Measurements from ENCODE around the gene ARMC7.
"Not testable (repeated sequence)": the region's sequence is repeated elsewhere in the genome, so short reads cannot be mapped to it uniquely, and the experiment has no call there.

ARMC7 gene

GRCh38 chr17:75130059-75130631, 20.4 kb downstream of the ARMC7 start:
- DNase-seq: no peak

DNA sequence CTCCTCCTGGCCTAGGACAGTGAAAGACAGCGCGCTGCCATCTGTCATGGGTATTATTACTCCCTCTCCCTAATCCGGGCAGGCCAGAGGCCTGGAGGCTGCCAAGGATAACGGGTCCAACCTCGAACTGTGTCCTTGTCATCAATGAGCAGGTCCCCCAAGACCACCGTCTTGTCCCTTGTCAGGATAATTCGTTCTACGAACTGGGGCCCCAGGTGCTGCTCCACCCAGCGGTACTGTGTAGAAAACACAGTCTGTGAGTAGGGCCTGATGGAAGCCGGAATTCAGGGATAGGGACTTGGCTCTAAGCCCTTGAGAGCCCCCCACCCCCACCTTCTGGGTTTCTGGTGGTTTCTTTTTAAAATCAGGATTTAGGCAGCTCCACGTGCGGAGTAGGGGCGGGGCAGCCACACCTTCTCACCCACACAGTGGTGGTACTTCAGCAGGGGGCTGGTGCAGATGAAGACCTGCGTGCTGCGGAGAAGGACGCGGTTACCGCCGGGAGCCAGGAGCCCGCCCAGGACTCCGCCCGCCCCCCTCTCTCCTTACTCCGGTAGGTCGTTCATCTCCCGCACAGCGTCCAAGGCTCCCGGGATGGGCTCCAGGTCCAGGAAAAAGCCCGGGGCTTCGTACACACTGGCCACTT, 21.0 kb downstream of the ARMC7 start:
- no peak for DNase-seq

- DNase-seq: peak; percentile 91
These were observed 21.7 kb downstream of the ARMC7 start, which contains the start of gene NT5C for GRCh38 chr17:75131278-75132017. Gene NT5C, minus strand, starts transcription at chr17:75131742. Its CDS starts 35 bp downstream, at chr17:75131707.

GRCh38 chr17:75132018-75133000, 22.5 kb downstream of the ARMC7 start:
- DNase-seq: not testable (repeated sequence)

GRCh38 chr17:75133001-75133400, 23.2 kb downstream of the ARMC7 start:
- no peak for DNase-seq

- not testable (repeated sequence) for DNase-seq
These were observed 24.0 kb downstream of the ARMC7 start for GRCh38 chr17:75133607-75134347.

DNA sequence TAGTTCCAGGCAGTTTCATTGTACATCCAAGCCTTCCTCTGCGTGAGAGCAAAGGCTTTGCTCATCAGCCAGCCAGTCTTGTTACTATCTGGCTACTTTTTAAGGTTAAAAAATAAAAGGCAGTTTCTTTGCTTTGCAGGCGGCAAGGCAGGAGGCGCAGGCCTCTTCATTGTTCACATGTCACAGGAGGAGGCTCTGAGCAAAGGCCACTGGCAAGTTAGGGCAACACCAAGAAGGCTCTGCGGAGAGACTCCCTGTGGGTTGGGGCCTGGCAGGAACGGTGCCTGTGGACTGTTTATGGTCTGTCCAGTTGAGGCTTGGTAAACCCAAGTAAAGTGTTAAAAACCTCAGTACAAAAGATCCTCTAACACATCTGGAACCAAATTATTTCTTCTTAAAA, 25.7 kb downstream of the ARMC7 start:
- DNase-seq: no peak

DNA sequence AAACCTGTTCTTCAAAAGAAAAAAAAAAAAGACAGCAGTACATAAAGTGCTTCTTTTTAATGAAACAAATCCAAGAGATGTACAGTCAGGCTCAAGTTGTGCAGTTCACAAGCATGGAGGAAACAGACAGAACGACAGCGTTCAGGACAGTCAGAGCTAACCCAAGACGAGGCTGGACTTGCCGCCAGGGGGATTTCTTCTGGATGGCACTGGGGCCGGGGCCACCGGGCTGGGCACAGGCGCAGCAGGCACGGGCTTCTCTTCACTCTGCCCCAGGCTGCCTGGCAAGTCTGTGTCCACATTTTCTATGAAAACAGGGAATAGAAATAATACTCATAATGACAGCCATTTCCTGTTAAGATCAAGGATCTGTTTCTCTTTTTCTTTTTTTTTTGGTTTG, 26.2 kb downstream of the ARMC7 start:
- DNase-seq: no peak

- not testable (repeated sequence) for DNase-seq
These were observed 28.0 kb downstream of the ARMC7 start for GRCh38 chr17:75137762-75138161.

GRCh38 chr17:75138519-75138918, 28.8 kb downstream of the ARMC7 start:
- no peak for DNase-seq

DNA sequence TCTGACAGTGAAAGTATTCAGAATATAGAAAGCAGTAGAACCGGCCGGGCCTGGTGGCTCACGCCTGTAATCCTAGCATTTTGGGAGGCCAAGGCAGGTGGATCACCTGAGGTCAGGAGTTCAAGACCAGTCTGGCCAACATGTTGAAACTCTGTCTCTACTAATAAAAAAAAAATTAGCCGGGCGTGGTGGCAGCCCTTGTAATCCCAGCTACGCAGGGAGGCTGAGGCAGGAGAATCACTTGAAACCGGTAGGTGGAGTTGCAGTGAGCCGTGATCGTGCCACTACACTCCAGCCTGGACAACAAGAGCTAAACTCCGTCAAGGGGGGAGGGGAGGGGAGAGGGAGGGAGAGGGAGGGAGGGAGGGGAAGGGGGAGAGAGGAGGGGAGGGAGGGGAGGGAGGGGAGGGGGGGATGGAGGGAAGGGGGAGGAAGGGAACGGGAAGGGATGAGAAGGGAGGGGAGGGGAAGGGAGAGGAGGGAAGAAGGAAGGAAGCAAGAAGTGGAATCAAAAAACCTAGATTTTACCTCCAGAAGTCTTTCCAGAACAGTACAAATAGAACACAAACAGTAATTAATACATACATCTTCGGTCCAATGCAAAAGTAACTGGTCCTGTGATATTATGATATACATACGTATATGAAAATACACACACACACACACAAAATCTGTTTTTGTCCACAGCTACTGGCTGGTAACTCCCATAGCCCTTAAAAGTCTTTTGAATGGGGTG, 32.6 kb downstream of the ARMC7 start:
- DNase-seq: no peak

DNA sequence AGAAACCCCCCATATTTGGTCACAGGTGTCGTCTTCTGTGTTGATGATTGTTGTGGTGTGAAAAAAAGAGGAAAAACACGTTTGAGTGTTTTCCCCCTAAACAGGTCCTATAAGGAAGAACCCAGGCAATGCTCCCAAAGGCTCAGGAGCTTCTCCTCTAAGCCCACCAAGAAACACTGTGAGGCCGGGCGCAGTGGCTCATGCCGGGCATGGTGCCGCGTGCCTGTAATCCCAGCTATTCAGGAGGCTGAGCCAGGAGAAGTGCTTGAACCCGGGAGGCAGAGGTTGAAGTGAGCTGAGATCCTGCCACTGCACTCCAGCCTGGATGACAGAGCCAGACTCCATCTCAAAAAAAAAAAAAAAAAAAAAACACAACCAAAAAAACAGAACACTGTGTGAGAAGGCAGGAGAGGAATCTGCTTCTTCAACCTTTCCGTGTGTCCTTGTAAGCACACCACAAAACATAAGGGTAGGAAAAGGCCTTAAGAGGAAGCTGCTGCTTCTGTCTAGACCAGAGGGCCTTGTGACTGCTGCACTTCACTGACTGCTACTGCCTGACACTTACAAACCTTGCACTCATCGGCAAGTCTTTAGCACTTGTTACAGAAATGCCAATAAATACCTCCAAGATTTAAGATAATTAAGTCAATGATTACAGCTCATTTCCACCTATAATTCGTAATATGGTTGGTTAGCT, 35.2 kb downstream of the ARMC7 start:
- no peak for DNase-seq

DNA sequence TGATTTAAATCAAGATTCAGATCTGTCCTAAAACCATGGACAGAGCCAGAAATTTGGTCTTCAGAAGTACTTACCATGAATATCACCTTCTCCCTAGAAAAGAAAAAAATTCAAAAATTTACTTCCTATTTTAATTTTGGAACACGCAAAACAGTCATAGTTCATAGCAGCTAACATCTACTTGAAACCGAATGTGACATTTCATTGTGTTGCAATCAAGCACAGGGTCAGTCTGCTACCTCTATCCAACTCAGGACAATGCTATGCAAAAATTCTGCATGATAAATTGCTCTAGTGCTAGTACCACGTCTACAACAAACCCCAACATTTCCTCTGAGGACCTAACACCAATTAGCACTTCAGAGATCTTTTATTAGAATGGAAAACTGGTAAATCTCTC, 36.8 kb downstream of the ARMC7 start:
- DNase-seq: no peak

DNA sequence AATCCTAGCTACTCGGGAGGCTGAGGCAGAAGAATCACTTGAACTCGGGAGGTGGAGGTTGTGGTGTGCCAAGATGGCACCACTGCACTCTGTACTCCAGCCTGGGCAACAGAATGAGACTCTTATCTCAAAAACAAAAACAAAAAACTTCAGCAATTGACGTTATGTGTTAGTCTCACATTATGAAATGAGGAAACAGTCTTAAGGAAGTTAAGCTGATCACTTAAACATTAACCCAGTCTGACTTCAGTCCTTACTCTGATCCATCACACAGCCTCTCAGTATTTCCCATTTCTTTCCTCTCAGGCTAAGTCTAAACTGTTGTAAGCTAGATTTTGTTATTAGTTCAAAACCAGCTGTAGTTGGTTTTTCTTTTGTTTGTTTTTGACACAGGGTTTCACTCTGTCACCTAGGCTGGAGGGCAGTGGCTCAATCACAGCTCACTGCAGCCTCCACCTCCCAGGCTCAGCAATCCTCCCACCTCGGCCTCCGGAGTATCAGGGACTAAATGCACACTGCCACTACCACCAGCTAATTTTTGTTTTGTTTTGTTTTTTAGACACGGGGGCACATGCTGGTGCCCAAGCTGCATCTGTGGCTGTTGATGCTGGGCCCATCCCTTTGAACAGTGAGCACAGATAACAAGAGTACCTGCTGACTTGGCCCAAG, 38.2 kb downstream of the ARMC7 start:
- DNase-seq: no peak

GRCh38 chr17:75151930-75152329, 42.2 kb downstream of the ARMC7 start:
- DNase-seq: no peak

DNA sequence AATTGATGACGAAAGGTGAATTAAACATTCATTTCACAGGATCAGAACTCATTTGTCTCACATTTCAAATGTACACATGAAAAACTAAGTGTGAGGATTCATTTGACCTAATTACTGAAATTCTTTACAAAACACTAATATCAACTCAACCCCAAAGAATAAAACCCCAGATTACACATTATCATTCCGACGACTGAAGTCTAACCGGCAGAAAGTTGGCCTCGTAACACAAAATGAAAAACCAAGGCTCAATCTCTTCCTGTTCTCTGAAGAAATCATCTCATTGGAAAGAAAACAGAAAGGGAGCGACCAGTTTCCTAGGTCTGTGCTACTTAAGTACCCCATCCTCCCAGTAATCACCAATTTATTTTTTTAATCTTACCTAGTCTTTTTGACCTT, 42.8 kb downstream of the ARMC7 start:
- no peak for DNase-seq

DNA sequence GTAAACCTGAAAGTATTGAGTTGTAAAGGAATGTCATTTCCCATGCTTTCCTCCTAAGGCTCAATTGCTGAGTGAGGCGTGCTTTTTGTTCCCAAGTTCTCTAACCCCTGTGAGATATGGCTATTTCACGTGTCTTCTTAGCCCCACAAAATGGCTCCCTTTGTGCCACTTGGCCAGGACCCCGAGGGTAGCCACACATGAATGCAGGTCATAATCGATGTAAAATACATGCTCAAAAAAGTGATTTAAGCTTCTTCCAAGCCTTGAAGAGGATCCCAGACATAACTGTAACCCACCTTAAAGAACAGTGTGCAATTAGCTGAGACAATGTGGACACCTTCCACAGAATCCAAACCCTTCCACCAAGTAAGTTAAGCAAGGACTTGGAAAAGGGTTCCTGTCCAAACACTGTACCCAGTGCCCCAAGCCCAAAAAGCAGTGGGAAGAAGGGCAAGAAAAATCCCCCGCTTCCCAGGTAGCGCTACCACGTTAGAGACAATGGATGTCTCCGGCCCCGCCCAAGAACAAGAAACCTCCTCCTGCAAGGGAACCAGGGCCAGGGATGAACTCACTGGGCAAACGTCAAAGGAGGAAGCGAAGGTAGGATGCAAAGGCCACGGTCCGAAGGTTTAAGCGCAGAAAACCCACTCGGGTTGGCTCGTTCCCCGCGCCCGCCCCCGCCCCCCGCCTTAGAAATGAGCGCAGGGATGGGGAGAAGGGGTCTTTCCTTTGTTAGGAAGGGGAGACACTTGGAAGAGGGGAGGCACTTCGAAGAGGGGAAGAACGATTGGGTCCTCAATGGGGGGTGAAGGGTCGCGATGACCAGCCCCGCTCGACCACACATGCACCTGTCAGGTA, 43.4 kb downstream of the ARMC7 start:
- DNase-seq: peak; percentile 70

DNA sequence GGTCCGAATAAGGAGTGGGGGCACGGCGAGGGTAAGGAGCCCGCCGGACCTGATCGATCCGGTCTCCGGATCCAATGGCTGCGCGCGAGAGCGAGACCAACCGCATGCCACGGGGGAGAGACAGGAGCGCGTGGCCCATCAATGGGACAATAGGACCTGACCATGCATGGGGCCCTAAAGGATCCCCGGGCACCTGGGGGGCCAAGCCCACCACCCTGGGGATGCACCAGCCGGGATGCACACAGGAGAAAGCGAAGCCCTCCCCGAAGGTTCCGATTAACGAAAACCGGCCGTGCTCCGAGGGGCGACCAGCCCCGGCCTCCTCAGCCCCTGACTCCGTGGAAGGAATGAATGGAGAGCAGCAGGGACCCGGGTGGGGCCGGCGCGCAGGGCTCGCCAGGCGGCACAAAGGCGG, 44.0 kb downstream of the ARMC7 start:
- DNase-seq: no peak

Data from activated CD8-positive, alpha-beta memory T cell treated with anti-CD3 and anti-CD28 coated beads for 24 hours (primary cell).